GM19025 (cell line): ENCODE measurements around the gene SUN3.
"Not testable (repeated sequence)": the region's sequence is repeated elsewhere in the genome, so short reads cannot be mapped to it uniquely, and the experiment has no call there.

Experiments
- ATAC-seq: cut with Tn5 transposase; IDR thresholded peaks from one replicate; pipeline ENCODE4 v1.9.1; 2021; ENCODE audit warnings: mild to moderate bottlenecking, low read depth, moderate library complexity; ENCODE audit not compliant: unreplicated experiment

Gene SUN3

GRCh38 chr7:48033922-48034321 lies 5.0 kb upstream of the SUN3 start:
- no peak for ATAC-seq

- no peak for ATAC-seq
These were observed 2.2 kb upstream of the SUN3 start for GRCh38 chr7:48031111-48031510.

DNA sequence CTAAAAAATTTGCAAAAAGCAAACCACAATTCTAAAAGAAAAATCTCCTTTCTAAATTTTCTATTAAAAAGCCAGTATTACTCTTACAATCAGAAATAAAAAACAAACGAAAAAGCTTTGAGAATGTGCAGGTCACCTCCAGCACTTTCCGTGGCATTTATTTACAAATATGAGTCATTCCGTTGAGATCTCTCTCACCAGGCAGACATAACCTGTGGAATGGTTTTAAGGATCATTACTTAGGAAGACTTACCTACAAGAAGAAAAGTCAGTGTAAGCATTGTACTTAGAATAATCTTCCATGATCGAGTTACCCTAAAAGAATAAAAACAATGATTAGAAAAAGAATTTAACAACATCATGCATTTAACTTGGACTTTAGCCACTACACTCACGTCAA lies 3.3 kb downstream of the SUN3 start:
- no peak for ATAC-seq

DNA sequence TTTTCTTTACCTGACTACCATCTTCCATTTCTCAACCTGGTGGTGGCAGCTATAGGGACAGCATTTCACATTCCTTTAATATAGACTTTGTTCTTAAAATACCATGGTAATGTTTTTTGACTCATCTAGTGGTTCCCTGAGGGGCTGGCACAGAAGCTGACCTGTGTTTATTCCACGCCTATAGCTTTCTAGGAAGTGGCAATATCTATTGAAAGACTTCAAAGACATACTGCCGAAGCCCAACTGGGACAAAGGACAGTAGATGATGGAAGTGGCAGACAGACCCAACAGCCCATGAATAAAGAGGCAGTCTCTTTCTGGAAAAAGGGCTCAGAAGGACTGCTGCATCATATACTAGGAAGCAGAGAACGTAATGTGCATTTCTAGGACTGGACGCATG lies 11.2 kb downstream of the SUN3 start:
- no peak for ATAC-seq

GRCh38 chr7:48016641-48017040 lies 12.3 kb downstream of the SUN3 start:
- ATAC-seq: no peak

- no peak for ATAC-seq
These were observed 17.0 kb downstream of the SUN3 start for GRCh38 chr7:48011951-48012350.

- no peak for ATAC-seq
These were observed 17.6 kb downstream of the SUN3 start for GRCh38 chr7:48011323-48011722.

DNA sequence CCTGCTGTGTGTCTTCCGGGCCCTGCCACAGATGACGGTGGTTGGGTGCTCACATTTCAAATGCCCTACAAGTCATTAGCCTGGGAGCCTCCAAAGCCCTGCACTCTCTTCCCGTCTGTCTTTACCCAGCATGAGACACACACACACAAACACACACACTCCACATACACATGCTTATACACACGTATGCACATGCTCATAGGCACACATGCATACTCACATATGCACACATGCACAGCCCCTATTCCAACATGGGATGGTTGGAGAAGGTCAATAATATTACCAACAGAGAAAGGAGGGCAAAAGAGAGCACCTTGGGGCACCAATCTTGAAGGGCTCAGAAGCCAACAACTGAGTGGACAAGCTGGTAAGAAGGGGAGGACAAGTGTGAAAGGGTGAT lies 19.0 kb downstream of the SUN3 start:
- no peak for ATAC-seq

DNA sequence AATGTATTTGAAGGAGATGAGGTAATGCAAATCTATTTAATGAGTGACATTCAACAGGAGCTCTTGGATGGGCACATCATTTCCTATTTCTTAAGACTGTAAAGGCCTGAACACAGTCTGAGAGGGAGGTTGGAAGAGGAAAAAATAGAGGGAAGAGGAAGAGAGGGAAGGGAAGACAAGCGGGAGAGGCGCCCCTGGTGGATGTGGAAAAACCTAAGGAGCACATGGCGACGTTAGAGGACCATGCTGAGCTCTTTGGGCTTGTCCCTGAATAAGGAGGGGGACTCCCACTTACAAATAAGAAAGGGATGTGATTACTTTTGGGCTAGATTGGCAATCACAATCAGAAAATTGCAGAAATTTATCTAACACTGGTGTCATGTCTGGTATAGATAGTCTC lies 19.6 kb downstream of the SUN3 start:
- ATAC-seq: no peak

GRCh38 chr7:48006866-48007265 lies 22.0 kb downstream of the SUN3 start:
- ATAC-seq: no peak

- peak; percentile 63 for ATAC-seq
These were observed 24.3 kb downstream of the SUN3 start for GRCh38 chr7:48004638-48005037.

DNA sequence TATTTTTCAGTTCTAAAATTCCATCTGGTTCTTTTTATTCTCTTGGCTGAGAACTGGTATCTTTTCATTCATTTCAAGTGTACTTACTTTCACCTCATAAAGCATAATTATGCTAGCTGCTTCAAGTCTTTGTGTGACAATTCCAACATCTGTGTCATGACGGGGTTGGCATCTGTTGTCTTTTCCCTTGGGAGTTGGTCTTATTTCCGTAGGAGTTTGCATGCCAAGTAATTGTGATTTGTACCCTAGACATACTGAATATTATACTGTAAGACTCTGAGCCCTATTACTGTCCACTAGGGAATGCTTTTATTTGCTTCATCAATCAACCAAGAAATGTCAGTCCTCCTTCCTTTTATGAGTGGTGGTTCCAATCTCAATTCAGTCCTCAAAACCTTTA lies 24.9 kb downstream of the SUN3 start:
- no peak for ATAC-seq

DNA sequence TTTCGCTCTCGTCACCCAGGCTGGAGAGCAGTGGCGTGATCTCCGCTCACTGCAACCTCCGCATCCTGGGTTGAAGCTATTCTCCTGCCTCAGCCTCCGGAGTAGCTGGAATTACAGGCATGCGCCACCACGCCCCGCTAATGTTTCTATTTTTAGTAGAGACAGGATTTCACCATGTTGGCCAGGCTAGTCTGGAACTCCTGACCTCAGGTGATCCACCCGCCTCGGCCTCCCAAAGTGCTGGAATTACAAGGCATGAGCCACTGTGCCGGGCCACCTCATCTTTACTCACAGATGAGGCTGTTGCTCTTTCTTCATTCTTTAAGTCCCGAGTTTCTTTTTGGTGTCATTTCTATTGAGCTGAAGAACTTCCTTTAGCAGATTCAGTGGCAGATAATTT lies 28.7 kb downstream of the SUN3 start:
- not testable (repeated sequence) for ATAC-seq

DNA sequence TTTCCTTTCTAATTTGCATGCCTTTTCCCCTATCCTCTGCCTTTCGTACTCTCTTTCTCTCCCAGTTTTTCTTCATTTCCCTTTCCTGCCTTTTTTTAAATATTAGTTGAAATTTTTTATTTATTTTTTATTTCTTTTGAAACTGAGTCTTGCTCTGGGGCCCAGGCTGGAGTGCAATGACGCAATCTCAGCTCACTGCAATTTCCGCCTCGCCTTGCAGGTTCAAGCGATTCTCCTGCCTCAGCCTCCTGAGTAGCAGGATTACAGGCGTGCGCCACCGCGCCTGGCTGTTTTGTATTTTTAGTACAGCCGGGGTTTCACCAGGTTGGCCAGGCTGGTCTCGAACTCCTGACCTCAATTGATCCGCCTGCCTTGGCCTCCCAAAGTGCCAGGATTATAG lies 29.5 kb downstream of the SUN3 start:
- ATAC-seq: no peak

DNA sequence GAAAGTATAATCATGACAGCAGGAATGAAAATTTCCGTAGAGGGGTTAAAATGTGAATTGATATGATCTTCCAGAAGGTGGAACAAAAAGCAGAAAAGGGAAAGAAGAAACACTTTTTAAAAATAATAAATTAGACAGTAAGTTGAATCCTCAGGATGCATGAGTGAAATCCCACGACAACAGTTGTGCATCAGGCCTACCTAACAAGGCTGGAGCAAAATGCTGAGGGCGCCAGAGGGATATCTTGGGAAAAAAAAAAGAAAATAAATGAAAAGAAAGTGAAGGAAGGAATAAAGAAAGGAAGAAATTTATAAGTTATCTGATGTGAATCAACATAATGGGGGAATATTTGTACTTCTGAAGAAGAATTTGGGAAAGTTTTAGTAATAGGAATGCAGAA lies 36.5 kb downstream of the SUN3 start:
- no peak for ATAC-seq

DNA sequence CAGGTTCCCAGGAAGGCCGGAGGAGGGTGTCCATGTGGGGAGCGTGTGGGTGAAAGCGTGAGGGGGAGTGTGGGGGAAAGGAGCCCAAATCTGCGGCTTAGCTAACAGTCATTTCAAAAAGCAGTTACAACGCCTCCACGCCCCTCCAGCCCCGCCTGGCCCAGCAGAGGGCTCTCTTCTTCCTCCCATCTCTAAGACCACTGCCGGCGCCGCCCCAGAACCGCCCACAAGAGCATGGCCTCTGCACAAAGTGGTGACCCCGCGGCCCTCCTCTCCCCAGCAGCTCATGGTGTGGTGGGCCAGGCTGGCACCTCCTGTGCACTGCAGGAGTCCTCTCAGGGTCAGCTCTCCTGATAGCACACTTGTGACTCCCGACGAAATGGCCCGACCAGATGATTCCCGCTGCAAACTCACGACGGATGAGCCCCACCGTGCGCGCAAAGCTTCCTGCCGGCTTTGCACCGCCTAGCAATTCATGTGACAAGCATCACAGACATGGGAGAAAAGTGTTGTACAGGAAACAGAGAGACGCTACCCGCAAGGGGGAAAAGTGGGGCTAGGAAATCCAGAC lies 37.1 kb downstream of the SUN3 start:
- ATAC-seq: peak; percentile 99

- no peak for ATAC-seq
These were observed 37.6 kb downstream of the SUN3 start for GRCh38 chr7:47991270-47991669.

DNA sequence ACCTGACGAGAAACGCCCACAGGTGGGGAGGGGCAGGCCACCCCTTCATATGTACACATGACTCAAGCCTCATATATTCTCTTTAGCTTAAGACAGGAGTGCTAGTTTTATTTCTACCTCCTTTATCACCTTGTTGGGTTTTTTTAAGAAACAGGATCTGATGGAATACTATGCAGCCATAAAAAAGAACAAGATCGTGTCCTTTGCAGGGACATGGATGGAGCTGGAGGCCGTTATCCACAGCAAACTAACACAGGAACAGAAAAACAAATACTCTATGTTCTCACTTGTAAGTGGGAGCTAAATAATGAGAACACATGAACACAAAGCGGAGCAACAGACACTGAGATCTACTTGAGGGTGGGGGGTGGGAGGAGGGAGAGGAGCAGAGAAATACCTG lies 38.3 kb downstream of the SUN3 start:
- ATAC-seq: no peak

GRCh38 chr7:47989607-47990400 lies 39.1 kb downstream of the SUN3 start:
- not testable (repeated sequence) for ATAC-seq

DNA sequence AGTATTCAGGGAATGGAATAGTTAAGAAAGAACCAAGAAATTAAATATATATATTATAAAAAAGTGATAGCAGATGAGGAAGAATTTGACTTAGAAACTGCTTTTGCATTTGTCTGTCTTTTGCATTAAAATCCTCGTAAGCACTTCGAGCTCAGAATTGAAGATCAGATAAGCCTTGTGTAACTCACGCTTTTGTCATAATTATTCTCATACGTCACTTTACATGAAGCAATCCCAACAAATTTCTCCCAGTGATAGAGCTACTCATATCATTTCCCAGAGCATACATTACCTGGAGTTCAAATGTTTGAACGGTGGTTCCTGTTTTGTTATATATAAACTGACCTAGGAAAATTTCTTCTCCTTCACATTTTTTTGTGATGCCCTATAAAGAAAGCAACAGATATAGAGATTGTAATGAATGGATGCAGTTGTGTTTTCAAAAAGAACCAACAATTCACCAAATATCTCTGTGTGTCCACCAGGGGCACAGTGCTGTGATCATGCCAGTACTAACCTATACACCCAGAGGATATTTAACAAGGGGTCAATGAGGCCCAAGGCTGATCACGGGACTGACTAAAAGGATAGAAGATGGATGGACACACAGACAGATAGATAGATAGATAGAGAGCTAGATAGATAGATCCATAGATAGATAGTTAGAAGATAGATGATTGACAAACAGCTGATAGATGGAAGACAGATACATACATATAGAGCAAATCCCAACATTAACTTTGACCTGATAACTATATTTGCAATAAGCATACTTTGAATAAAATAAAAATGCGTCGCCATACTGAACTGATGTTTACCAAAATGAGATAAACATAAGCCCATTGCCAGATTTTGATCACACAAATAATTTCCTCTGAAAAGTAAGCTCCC lies 40.2 kb downstream of the SUN3 start:
- no peak for ATAC-seq

GRCh38 chr7:47982610-47983009 lies 46.3 kb downstream of the SUN3 start:
- ATAC-seq: no peak
